ENCODE results near the gene TRNT1. TPM values are rescaled to one million over a fixed set of nuclear protein-coding genes. Genes with fewer than 3 reads are reported as not detected.
A peak's percentile ranks its signal among the peaks of the same experiment; 100 is the strongest.

The TRNT1 gene
- polyA plus RNA-seq, 2 donors = 8.3 to 8.8 TPM

DNA sequence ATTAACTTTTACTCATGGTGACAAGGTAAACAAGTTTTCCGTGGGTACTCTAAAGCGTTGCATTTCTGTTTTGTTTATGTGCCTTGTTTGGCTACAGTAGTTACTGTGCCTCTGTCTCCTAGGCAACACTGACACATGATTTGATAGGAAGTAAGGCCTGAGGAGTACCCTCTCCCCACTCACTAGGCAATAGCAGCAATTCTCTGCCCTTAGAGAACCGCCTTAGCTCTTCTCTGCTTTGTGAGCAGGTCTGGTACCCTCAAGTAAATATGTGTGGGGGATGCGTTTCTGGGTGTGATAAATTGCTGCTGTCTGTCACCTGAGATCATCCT lies 16.5 kb upstream of the TRNT1 start, which contains the start of gene IL5RA:
Gene IL5RA (minus strand): TSS at position 76 of the 332 bp plus-strand sequence. CDS start 5,390 bp downstream, outside the sequence.
- Histone ChIP-seq H3K4me3 (ENCODE audit: low read depth in 1 of 2, low read length in 2 of 2) (no peak within 1 kb of the TSS), H3K27ac (ENCODE audit: low read depth in 2 of 2, low read length in 1 of 2) (no peak within 1 kb of the TSS), H3K4me1 (ENCODE audit: control insufficient read depth in 2 of 2, insufficient read depth in 2 of 2, low read length in 1 of 2) (no peaks in the 10 kb centered on the region), H3K27me3 (ENCODE audit: control insufficient read depth in 1 of 2, insufficient read depth in 2 of 2, low read length in 2 of 2) (no peaks in the 10 kb centered on the region), H3K36me3 (ENCODE audit: control insufficient read depth in 2 of 2, insufficient read depth in 2 of 2, low read length in 1 of 2) (no peaks in the 10 kb centered on the region), H3K9me3 (ENCODE audit: control insufficient read depth in 2 of 2, insufficient read depth in 1 of 2, low read depth in 1 of 2, low read length in 1 of 2) (no peaks in the 10 kb centered on the region)
- WGBS, 2 donors = 36% methylated on average over 4 of the region's 4 CpGs

DNA sequence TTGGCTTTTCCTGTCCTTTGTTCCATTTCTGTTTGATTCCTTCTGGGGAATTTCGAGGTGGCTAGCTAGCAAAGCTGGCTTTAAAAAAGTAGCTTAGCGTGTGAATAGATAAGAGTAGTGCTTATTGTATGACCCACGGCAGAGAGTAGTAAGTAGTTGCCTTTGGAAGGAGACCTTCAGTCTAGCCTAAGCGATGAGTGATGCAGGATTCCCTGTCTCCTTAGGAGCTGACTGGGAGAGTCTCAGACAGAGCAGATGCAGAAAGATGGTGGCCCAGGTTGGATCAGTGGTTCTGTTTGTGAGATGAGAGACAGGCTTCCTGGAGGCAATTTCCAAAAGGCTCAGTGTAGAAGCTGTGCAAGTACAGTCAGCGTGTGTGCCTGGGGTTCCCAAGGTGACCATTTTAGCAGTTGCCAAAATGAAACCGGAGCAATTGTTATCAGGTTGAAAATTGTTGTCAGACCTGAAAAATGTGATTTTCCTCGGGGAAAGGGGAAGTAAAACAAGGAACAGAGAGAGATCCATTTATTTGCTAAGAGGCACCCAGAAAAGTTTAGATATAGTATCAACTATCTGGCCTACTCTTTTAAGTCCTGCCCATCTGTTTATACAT lies 15.9 kb upstream of the TRNT1 start:
- no peak overlapping the region for H3K27ac ChIP-seq (ENCODE audit: low read depth in 2 of 2, low read length in 1 of 2)

DNA sequence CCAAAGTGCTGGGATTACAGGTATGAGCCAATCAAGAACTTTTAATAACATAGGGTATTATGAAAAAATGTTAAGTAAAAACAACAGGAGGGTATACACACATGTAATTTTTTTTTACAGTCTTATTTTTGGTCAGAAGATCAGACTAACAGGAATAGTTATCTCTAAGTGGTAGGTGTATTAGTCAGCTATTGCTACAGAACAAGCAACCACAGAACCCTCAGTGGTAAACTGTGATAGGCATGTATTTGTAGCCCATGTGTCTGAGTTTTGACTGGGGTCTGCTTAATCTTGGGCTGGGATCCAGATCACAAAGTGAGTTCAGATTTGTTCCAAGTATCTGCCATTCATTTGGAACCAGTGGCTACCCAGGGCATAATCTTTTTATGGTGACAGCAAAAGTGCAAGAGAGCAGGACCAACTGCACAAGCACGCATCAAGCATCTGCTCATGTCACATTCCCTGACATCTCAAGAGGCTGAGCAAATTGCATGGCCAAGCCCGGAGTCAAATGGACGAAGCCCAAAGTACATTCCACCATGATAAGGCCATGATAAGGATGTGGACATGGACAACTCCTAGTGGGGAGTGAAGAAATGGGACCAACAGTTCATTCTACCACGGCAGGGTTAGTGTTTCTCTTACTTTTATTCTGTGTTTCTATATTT lies 13.6 kb upstream of the TRNT1 start:
- Histone ChIP-seq H3K36me3 (ENCODE audit: control insufficient read depth in 2 of 2, insufficient read depth in 2 of 2, low read length in 1 of 2) (no peaks in the 10 kb centered on the region), H3K27ac (ENCODE audit: low read depth in 2 of 2, low read length in 1 of 2) (no peak overlapping the region), H3K4me3 (ENCODE audit: low read depth in 1 of 2, low read length in 2 of 2) (no peak overlapping the region), H3K9me3 (ENCODE audit: control insufficient read depth in 2 of 2, insufficient read depth in 1 of 2, low read depth in 1 of 2, low read length in 1 of 2) (no peaks in the 10 kb centered on the region), H3K27me3 (ENCODE audit: control insufficient read depth in 1 of 2, insufficient read depth in 2 of 2, low read length in 2 of 2) (no peaks in the 10 kb centered on the region), H3K4me1 (ENCODE audit: control insufficient read depth in 2 of 2, insufficient read depth in 2 of 2, low read length in 1 of 2) (no peaks in the 10 kb centered on the region)
- 70 to 79% methylated on average over 4 of the region's 4 CpGs for WGBS, 2 donors

More for the DNA sequence above, 15.9 kb upstream of the TRNT1 start:
- no peak overlapping the region for H3K4me3 ChIP-seq (ENCODE audit: low read depth in 1 of 2, low read length in 2 of 2)
- H3K9me3 ChIP-seq (ENCODE audit: control insufficient read depth in 2 of 2, insufficient read depth in 1 of 2, low read depth in 1 of 2, low read length in 1 of 2) = no peaks in the 10 kb centered on the region
- WGBS, 2 donors = 53 to 54% methylated on average over 7 of the region's 7 CpGs
- H3K36me3 ChIP-seq (ENCODE audit: control insufficient read depth in 2 of 2, insufficient read depth in 2 of 2, low read length in 1 of 2) = no peaks in the 10 kb centered on the region
- no peaks in the 10 kb centered on the region for H3K27me3 ChIP-seq (ENCODE audit: control insufficient read depth in 1 of 2, insufficient read depth in 2 of 2, low read length in 2 of 2)
- H3K4me1 ChIP-seq (ENCODE audit: control insufficient read depth in 2 of 2, insufficient read depth in 2 of 2, low read length in 1 of 2) = no peaks in the 10 kb centered on the region

DNA sequence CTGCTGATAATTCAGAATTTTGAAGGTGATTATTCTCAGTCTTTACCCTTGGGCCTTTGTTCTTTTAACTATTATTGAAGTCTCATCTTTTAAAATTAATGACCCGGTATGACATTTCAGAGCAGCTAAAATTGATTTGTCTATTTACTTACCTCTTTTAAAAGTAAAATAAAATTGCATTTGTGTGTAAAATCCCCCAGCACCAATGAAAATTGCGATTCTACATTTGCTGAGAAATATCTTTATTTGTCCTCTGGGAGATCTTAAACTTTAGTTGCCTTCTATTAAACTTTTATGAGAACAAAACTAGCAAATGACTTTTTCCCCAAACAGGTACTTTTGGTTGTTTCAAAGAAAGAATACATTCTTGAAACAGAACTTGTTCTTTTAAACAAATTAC lies 9.1 kb upstream of the TRNT1 start:
- Histone ChIP-seq H3K9me3 (ENCODE audit: control insufficient read depth in 2 of 2, insufficient read depth in 1 of 2, low read depth in 1 of 2, low read length in 1 of 2) (no peaks in the 10 kb centered on the region), H3K4me3 (ENCODE audit: low read depth in 1 of 2, low read length in 2 of 2) (no peak overlapping the region), H3K36me3 (ENCODE audit: control insufficient read depth in 2 of 2, insufficient read depth in 2 of 2, low read length in 1 of 2) (no peaks in the 10 kb centered on the region), H3K27me3 (ENCODE audit: control insufficient read depth in 1 of 2, insufficient read depth in 2 of 2, low read length in 2 of 2) (no peaks in the 10 kb centered on the region), H3K27ac (ENCODE audit: low read depth in 2 of 2, low read length in 1 of 2) (no peak overlapping the region), H3K4me1 (ENCODE audit: control insufficient read depth in 2 of 2, insufficient read depth in 2 of 2, low read length in 1 of 2) (no peaks in the 10 kb centered on the region)
- WGBS, 2 donors = 69 to 80% methylated on average over 2 of the region's 2 CpGs

DNA sequence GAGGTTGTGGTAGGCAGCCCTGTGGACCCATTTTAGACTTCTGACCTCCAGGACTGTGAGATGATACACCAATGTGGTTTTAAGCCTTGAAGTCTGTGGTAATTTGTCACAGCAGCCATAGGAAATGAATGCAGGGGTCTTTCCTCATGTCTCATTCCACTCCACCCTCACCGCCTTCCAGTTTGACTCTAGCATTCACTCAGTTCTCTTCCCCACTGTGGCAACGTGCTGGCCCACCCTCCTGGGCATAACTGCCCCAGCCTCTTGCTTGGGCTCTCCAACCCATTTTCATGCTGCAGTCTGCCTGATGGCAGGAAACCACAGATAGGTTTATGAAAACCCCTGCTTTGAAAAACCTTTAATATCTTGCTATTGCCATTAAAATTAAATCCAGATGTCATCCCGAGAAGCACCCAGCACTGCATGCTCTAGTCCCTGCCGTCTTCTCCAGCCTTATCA lies 7.3 kb upstream of the TRNT1 start:
- WGBS, 2 donors = 62 to 73% methylated on average over 4 of the region's 4 CpGs
- H3K9me3 ChIP-seq (ENCODE audit: control insufficient read depth in 2 of 2, insufficient read depth in 1 of 2, low read depth in 1 of 2, low read length in 1 of 2) = no peaks in the 10 kb centered on the region
- H3K36me3 ChIP-seq (ENCODE audit: control insufficient read depth in 2 of 2, insufficient read depth in 2 of 2, low read length in 1 of 2) = no peaks in the 10 kb centered on the region
- H3K27me3 ChIP-seq (ENCODE audit: control insufficient read depth in 1 of 2, insufficient read depth in 2 of 2, low read length in 2 of 2) = no peaks in the 10 kb centered on the region
- H3K4me3 ChIP-seq (ENCODE audit: low read depth in 1 of 2, low read length in 2 of 2) = no peak overlapping the region
- H3K27ac ChIP-seq (ENCODE audit: low read depth in 2 of 2, low read length in 1 of 2) = no peak overlapping the region
- no peaks in the 10 kb centered on the region for H3K4me1 ChIP-seq (ENCODE audit: control insufficient read depth in 2 of 2, insufficient read depth in 2 of 2, low read length in 1 of 2)

DNA sequence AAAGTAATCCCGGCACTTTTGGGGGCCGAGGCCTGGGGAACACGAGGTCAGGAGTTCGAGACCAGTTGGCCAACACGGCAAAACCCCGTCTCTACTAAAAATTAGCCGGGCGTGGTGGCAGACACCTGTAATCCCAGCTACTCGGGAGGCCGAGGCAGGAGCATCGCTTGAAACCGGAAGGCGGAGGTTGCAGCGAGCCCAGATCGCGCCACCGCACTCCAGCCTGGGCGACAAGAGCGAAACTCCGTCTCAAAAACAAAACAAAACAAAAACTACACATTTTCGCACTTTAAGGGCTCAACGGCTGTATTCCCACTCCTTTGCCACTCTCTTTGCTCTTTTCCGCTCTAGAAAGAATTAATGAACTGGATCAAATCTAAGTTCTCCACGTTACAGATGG lies 763 bp upstream of the TRNT1 start:
- Histone ChIP-seq H3K4me3 (ENCODE audit: low read depth in 1 of 2, low read length in 2 of 2) (peak overlapping the region; percentile 65 to 74), H3K36me3 (ENCODE audit: control insufficient read depth in 2 of 2, insufficient read depth in 2 of 2, low read length in 1 of 2) (peaks cover 4 to 7% of the 10 kb centered on the region in 2 donors)
- WGBS, 2 donors = 88% methylated on average over 24 of the region's 24 CpGs

DNA sequence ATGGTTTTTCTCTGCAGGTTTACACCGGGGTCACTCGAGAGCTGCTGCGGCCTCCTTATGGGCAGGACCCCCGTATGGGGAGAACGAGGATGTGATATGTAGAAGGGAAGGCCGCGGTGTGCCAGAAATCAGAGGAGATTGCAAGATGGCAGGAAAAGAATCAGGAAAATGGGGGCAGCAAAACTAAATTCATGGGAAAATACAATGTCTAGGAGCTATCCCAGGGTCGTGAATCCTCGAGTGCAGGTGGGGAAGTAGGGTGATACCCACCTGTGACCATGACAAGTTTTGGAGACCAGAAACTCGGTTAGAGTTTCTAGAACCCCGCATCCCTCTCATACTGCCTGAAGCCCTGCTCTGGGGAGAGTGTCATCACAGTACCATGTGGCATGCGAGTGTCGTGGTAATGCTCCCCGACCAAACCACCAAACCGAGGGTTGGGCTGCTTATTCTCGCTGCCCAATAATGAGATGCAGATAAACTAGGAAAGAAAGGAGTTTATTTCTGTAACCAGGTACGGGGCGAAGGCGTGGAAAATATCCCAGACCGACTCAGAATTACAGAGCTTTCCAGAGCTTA lies 781 bp downstream of the TRNT1 start:
- peak overlapping the region; percentile 74 to 95 for H3K4me3 ChIP-seq (ENCODE audit: low read depth in 1 of 2, low read length in 2 of 2)
- H3K27me3 ChIP-seq (ENCODE audit: control insufficient read depth in 1 of 2, insufficient read depth in 2 of 2, low read length in 2 of 2) = no peaks in the 10 kb centered on the region
- WGBS, 2 donors = 24 to 29% methylated on average over 20 of the region's 20 CpGs
- H3K36me3 ChIP-seq (ENCODE audit: control insufficient read depth in 2 of 2, insufficient read depth in 2 of 2, low read length in 1 of 2) = peaks cover 4 to 7% of the 10 kb centered on the region in 2 donors
- H3K27ac ChIP-seq (ENCODE audit: low read depth in 2 of 2, low read length in 1 of 2) = peak overlapping the region; percentile 81 to 83
- H3K9me3 ChIP-seq (ENCODE audit: control insufficient read depth in 2 of 2, insufficient read depth in 1 of 2, low read depth in 1 of 2, low read length in 1 of 2) = no peaks in the 10 kb centered on the region
- peaks cover 2 to 3% of the 10 kb centered on the region in 2 donors for H3K4me1 ChIP-seq (ENCODE audit: control insufficient read depth in 2 of 2, insufficient read depth in 2 of 2, low read length in 1 of 2)

More for the DNA sequence above, 763 bp upstream of the TRNT1 start:
- Histone ChIP-seq H3K27ac (ENCODE audit: low read depth in 2 of 2, low read length in 1 of 2) (peak overlapping the region; percentile 90 to 91), H3K4me1 (ENCODE audit: control insufficient read depth in 2 of 2, insufficient read depth in 2 of 2, low read length in 1 of 2) (peaks cover 2 to 3% of the 10 kb centered on the region in 2 donors), H3K27me3 (ENCODE audit: control insufficient read depth in 1 of 2, insufficient read depth in 2 of 2, low read length in 2 of 2) (no peaks in the 10 kb centered on the region), H3K9me3 (ENCODE audit: control insufficient read depth in 2 of 2, insufficient read depth in 1 of 2, low read depth in 1 of 2, low read length in 1 of 2) (no peaks in the 10 kb centered on the region)

DNA sequence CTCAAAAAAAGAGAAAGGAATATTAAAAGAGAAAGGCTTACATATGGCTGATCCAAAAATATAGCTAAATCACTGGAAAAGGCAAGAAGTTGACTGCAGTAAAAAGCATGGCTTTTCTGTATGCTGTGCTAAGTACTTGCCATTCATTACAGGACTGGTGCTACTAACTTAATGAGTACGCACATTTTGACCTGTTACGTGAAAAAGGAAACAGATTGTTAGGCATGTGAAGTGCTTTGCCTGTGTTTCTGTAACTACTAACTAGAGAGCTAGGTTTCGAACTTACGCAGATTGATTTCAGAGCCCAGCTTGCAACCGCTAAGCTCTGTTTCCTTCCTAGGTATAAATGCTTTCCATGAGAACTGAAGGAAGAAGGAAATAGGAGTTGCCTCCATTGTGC lies 2.8 kb downstream of the TRNT1 start:
- Histone ChIP-seq H3K9me3 (ENCODE audit: control insufficient read depth in 2 of 2, insufficient read depth in 1 of 2, low read depth in 1 of 2, low read length in 1 of 2) (no peaks in the 10 kb centered on the region), H3K4me3 (ENCODE audit: low read depth in 1 of 2, low read length in 2 of 2) (no peak overlapping the region), H3K27ac (ENCODE audit: low read depth in 2 of 2, low read length in 1 of 2) (no peak overlapping the region), H3K4me1 (ENCODE audit: control insufficient read depth in 2 of 2, insufficient read depth in 2 of 2, low read length in 1 of 2) (peaks cover 2 to 3% of the 10 kb centered on the region in 2 donors), H3K36me3 (ENCODE audit: control insufficient read depth in 2 of 2, insufficient read depth in 2 of 2, low read length in 1 of 2) (peaks cover 4 to 7% of the 10 kb centered on the region in 2 donors), H3K27me3 (ENCODE audit: control insufficient read depth in 1 of 2, insufficient read depth in 2 of 2, low read length in 2 of 2) (no peaks in the 10 kb centered on the region)
- 68 to 75% methylated on average over 5 of the region's 5 CpGs for WGBS, 2 donors

DNA sequence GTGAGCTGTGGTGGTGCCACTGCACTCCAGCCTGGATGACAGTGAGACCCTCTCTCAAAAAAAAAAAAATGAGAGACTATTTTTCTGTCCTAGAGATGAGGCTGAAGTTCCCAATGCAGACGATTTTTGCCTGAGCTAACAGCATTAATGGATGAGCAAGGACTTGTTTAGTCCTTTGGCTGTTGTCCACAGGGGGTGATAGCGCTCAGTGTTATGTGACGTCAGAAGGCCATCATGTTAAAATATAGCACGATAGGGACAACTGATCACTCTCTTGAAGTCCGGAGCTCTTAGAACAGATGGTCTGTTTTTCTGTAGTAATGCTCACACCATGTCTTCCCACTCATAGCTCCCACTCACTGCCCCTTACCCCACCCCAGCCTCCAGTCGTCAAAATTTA lies 6.8 kb downstream of the TRNT1 start:
- Histone ChIP-seq H3K27me3 (ENCODE audit: control insufficient read depth in 1 of 2, insufficient read depth in 2 of 2, low read length in 2 of 2) (no peaks in the 10 kb centered on the region), H3K4me3 (ENCODE audit: low read depth in 1 of 2, low read length in 2 of 2) (no peak overlapping the region), H3K27ac (ENCODE audit: low read depth in 2 of 2, low read length in 1 of 2) (no peak overlapping the region), H3K36me3 (ENCODE audit: control insufficient read depth in 2 of 2, insufficient read depth in 2 of 2, low read length in 1 of 2) (peaks cover 4 to 7% of the 10 kb centered on the region in 2 donors), H3K4me1 (ENCODE audit: control insufficient read depth in 2 of 2, insufficient read depth in 2 of 2, low read length in 1 of 2) (peaks cover 0 to 2% of the 10 kb centered on the region in 2 donors), H3K9me3 (ENCODE audit: control insufficient read depth in 2 of 2, insufficient read depth in 1 of 2, low read depth in 1 of 2, low read length in 1 of 2) (no peaks in the 10 kb centered on the region)
- WGBS, 2 donors = 86% methylated on average over 6 of the region's 6 CpGs
